ENCODE data around the gene CALML5.

Gene CALML5

GRCh38 chr10:5532618-5533097 is 33.3 kb upstream of the CALML5 start:
- no peak for DNase-seq

GRCh38 chr10:5532307-5532605 is 32.9 kb upstream of the CALML5 start:
- no peak for DNase-seq

- DNase-seq, result no peak
These were observed 32.4 kb upstream of the CALML5 start for GRCh38 chr10:5531558-5532306.

GRCh38 chr10:5530846-5531557 is 31.6 kb upstream of the CALML5 start:
- no peak for DNase-seq

GRCh38 chr10:5530412-5530806 is 31.0 kb upstream of the CALML5 start:
- DNase-seq, result no peak

- DNase-seq, result no peak
These were observed 30.5 kb upstream of the CALML5 start for GRCh38 chr10:5529702-5530411.

- DNase-seq, result no peak
These were observed 29.8 kb upstream of the CALML5 start for GRCh38 chr10:5528989-5529701.

- no peak for DNase-seq
These were observed 28.2 kb upstream of the CALML5 start for GRCh38 chr10:5527332-5528200.

GRCh38 chr10:5526691-5527331 is 27.4 kb upstream of the CALML5 start:
- DNase-seq, result no peak

- DNase-seq, result no peak
These were observed 26.4 kb upstream of the CALML5 start for GRCh38 chr10:5525561-5526341.

GRCh38 chr10:5524641-5525560 is 25.5 kb upstream of the CALML5 start, which contains the start of gene CALML3:
CALML3 (plus strand) TSS chr10:5524961; CDS start chr10:5525086, 125 bp downstream.
- no peak for DNase-seq

- no peak for DNase-seq
These were observed 24.6 kb upstream of the CALML5 start for GRCh38 chr10:5523796-5524574.

- no peak for DNase-seq
These were observed 23.7 kb upstream of the CALML5 start for GRCh38 chr10:5522913-5523560.

- DNase-seq, result no peak
These were observed 19.7 kb upstream of the CALML5 start for GRCh38 chr10:5519054-5519453.

GRCh38 chr10:5518143-5518542 is 18.8 kb upstream of the CALML5 start:
- no peak for DNase-seq

GRCh38 chr10:5517546-5517945 is 18.2 kb upstream of the CALML5 start:
- no peak for DNase-seq

- DNase-seq, result no peak
These were observed 16.8 kb upstream of the CALML5 start for GRCh38 chr10:5515948-5516761.

All from right hindlimb (tissue), 1 donor.